HG02970 (cell line): Measurements from ENCODE around the gene KCNMB2.
"Not testable (repeated sequence)": the region's sequence is repeated elsewhere in the genome, so short reads cannot be mapped to it uniquely, and the experiment has no call there.

Experiments used
- ATAC-seq: cut with Tn5 transposase; IDR thresholded peaks from one replicate; pipeline ENCODE4 v1.9.1; 2021; ENCODE audit warnings: mild to moderate bottlenecking, moderate library complexity, moderate number of reproducible peaks; ENCODE audit not compliant: unreplicated experiment, low FRiP score

KCNMB2 gene

DNA sequence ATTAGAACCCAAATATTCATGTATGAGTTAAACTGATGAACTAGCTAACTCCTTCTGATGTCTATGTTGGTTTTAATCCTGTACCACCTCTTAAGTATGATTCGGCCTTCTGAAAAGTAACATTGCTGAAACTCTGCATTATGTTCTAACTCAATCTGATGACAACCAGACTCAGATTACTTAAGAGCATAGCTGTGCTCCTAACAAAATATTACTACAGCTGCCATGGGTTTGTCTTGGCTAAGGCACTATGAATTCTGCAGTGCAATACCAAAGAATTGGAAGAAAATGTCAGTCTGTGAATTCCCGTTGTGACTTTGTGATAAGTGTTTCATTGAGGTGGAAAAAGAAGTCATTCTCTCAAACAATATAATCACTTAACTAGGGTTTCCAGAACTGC lies 311.0 kb downstream of the KCNMB2 start:
- no peak for ATAC-seq

DNA sequence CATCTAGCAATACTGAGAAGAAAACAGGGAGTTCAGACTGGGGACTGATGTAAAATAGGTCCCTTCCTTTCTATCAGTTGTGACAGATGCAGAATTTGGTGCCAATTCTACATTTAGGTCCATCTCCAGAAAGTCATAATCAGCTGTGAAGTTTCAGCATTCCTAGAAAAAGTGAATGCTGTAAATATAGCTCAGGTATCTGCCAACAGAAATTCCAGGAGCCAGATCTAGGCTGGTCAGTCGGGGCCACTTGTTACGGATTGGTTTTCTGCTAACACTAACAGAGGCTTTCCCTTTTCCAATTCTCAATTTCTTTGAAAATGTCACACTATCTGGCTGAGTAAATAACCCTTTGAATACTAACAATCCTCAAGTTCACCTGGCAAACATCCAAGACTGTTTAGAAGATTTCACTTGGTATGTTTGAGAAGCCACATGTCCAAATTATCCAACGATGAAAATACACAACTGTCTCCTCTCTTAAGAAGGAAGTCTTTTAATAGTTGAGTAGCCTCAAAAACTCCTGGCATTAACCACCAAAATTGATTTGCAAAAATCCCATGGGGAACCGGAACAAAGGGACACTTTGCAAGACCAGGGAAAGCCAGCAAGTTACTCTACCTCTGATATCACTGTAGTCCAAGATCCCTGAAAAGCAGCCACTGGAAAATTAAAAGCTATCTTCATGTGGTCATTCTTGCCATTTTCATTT lies 313.1 kb downstream of the KCNMB2 start:
- no peak for ATAC-seq

GRCh38 chr3:178850450-178851190 lies 314.4 kb downstream of the KCNMB2 start:
- ATAC-seq = no peak

DNA sequence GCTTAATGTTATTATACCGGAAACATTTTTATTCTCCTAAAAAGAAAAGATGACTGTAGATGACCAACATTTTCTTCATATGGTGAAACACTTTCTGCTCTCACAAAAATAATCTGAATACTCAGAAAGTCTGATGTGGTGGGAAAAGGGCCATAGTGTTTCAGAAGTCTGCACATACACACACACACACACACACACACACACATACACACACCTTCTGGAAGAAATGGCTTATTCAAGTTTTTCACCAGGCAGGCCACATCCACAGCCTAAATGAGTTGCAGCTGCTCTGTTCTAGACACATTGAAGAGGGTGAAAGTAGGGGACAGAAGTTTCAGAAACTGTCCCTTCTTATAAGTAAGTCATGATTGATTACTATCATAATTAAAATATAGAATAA lies 315.3 kb downstream of the KCNMB2 start:
- ATAC-seq = no peak

GRCh38 chr3:178856804-178857203 lies 320.6 kb downstream of the KCNMB2 start:
- no peak for ATAC-seq

DNA sequence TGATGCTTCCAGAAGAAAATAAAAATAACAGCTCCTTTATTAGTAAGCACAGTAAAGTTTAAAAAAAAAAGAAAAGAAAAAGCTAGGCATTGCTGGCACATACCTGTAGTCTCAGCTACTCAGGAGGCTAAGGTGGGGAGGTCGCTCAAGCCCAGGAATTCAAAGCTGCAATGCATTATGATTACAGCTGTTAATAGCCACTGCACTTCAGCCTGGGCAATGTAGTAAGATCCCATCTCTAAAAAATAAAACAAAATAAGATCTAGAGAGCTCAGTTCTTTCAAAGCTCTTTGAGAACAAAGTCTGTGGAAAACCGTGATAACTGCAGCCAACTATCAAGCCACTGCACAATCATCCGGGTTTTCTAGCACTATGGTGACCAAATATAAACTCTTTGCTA lies 323.1 kb downstream of the KCNMB2 start:
- ATAC-seq = no peak

- ATAC-seq = not testable (repeated sequence)
Measured at GRCh38 chr3:178859900-178860436, 323.7 kb downstream of the KCNMB2 start.

GRCh38 chr3:178868681-178869080 lies 332.4 kb downstream of the KCNMB2 start:
- ATAC-seq = no peak

- ATAC-seq = no peak
Measured at GRCh38 chr3:178870085-178870484, 333.8 kb downstream of the KCNMB2 start.

- ATAC-seq = no peak
Measured at GRCh38 chr3:178875157-178875556, 338.9 kb downstream of the KCNMB2 start.

DNA sequence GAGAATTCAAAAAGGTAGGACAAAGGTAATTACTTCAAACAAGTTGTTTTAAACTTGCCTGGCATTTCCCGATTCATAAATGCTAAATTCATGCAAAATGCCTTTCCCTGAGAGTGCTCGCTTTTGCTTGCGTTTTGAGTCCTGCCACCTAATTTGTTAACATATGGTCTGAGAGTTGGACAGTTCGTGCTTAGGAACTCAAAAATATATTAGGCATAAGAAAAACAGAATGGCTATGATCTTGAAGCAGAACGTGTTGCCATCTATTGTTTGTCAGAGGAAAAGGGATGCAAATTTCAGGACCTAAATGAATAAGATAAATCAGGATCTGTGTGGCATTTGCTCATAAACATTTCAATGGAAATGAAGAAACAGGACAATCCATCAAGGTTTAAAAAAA lies 339.6 kb downstream of the KCNMB2 start:
- no peak for ATAC-seq

DNA sequence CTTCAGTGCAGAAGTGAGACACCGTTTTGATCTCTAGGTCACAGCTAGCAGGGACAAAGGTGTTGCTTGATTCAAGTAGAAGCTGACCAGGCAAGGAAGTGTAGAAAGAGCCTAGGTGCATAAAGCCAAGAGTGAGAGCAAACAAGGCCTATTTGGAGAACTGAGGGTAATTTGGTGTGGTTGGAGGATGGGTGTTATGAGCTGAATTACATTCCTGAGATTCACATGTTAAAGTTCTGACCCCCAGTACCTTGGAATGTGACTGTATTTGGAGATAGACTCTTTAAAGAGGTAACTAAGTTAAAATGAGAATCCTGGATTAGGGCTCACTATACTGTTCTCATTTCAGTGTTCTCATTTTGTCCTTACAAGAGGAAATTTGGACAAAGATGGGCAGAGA lies 344.0 kb downstream of the KCNMB2 start:
- ATAC-seq = no peak
